GM18873 (cell line): ENCODE measurements around the gene MAST4.

Experiments used
- ATAC-seq: cut with Tn5 transposase; IDR thresholded peaks from one replicate; pipeline ENCODE4 v1.9.1; 2021; ENCODE audit warnings: mild to moderate bottlenecking, moderate library complexity, moderate number of reproducible peaks; ENCODE audit not compliant: unreplicated experiment, low FRiP score

The MAST4 gene

DNA sequence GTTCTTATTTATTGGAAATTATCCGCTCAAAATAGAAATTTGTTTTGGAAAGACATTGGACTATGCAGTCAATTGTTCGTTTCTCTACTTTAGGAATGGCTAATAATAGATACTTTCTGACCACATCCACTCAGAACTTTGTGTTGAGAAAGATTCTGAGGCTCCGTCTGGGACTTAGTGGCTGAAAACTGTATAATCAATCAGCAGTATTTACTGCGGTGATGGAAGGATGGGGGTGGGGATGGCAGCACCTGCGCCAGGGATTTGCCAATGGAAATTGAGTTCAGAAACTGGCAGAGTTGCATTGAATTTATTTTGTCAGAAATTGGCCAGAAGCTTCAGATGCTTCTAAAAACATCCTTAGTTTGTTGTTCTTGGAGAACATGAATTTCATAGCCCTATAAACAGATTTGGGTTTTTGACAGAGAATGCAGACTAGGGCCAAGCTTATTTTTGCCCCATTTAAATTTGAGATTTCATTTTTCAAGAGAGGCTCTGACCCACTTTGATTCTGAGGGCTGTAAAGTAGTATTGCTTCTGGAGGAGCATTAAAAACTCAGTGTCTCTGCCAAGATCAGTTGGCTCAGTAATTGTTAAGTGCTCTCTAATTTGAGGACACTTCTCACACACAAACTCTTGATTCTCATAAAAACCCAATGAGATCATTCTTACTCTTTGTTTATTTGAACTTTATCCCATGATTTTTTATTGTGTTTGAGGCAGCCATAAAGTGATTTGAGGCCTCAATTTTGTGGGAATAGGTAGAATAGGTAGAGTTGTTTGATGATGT lies 385.3 kb downstream of the MAST4 start:
- no peak for ATAC-seq

DNA sequence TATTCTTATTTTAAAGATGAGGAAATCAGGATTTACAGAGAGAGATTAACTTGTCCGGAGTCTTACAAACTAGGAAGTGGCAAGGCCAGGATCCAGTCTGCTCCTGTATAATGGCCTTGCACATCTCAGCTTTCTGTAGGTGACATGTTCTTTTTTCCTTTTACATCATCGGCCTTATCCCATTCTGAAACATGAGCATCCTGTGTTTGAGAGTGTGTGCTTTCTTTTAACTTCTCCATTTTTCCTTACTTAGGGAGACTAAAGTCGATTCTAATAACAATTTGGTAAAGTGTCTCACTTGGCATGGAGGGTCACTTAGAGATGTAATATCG lies 385.8 kb downstream of the MAST4 start:
- ATAC-seq, result no peak

DNA sequence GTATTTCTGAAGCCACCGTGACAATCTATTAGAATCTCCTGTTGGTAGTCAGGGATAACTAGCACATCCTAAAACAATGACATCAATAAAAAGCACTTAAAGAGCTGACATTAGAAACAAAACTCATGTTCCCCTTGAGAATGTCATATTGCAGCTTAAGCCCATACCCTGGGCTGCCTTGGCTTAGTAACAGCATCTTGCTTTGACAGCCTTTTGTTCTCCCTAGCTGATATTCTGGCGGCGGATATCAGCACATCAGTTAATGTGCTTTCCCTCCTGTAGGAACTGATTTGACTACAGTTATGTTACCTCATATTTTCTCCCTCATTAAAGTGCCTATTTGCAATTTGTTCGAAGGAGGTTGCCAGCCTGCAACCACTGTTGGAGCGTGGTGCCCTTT lies 386.3 kb downstream of the MAST4 start:
- no peak for ATAC-seq

DNA sequence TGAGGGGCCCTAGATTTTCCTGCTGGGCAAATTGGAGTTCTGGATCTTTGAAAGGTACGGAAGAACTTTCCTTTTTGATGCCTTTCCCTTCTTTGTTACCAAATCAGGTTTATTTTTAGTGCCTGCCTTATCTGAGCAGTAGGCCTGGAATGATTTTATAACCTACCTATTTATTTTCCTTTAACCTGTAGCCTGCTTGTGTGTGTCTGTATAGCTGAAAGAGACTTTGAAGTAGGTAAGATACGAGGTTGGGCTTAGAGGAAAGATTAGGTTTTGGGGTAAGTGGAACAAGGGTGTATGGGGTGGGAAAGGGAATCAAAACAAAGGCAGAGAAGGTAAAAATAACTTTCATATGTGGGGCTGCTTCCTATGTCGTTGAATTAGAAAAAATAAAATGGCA lies 389.2 kb downstream of the MAST4 start:
- ATAC-seq, result no peak

DNA sequence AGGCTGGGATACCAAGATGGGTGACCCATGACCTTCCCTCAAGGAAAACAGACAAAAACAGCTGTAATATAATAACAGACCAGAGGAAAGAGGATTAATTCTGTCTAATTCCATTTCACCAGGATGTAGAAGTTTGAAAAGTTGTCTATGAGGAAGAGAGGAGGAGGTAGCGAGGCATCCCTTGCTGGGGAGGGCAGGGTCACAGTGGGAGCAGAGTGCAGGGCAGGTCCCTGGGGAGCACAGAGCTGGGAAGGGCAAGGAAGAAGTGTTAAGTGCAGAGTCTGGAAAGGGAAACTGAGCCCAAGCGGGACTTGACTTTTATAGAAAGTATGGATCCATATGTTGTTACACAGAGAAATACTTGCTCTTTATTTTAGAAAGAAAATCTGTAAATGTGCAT lies 389.8 kb downstream of the MAST4 start:
- ATAC-seq, result no peak

DNA sequence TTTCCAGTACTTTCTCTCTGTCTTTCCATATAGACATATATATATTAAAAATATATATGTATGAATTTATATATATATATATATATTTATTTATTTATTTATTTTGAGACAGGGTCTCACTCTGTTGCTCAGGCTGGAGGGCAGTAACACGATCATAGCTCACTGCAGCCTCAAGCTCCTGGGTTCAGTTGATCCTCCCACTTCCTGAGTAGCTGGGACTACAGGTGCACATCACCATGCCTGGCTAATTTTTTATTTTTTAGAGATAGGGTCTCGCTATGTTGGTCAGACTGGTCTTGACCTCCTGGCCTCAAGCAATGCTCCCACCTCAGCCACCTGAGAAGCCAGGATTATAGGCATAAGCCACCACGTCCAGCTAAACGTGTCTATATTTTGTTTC lies 390.3 kb downstream of the MAST4 start:
- no peak for ATAC-seq

DNA sequence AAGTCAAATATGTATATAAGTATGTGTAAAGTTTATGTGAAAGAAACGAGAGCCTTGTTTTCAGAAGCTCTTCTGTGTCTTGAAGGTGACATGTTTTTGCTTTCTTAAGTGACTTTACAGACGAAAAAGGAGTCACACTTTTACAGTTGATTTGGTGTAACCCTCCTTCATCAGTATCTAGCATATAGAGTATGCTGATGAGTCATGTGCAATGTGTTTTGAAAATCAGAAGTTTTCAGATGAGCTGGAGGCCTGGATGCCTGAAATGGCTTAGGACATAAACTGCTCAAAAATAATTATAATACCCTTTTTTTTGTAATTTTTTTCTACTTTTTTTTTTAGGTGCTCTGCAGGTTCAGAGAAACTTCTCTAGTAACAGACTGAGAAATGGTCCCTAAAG lies 390.9 kb downstream of the MAST4 start:
- no peak for ATAC-seq

DNA sequence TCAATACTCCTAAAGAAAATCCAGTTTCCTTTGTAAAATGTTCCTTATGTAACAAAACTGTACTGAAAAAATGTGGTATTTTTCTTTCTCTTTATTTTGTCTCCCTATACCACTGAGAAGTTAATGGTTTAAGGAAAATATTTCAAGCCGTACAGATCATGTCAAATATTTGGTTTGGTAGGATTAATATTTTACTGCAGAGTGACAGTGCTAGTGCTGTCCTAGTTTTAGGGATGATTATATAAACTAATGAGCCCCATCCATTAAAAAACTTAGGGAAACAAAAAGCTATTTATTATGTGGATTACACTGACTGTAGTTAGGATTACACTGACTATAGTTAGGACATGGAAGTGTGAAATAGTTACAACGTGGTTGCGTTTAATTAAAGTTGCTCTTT lies 391.3 kb downstream of the MAST4 start:
- no peak for ATAC-seq

DNA sequence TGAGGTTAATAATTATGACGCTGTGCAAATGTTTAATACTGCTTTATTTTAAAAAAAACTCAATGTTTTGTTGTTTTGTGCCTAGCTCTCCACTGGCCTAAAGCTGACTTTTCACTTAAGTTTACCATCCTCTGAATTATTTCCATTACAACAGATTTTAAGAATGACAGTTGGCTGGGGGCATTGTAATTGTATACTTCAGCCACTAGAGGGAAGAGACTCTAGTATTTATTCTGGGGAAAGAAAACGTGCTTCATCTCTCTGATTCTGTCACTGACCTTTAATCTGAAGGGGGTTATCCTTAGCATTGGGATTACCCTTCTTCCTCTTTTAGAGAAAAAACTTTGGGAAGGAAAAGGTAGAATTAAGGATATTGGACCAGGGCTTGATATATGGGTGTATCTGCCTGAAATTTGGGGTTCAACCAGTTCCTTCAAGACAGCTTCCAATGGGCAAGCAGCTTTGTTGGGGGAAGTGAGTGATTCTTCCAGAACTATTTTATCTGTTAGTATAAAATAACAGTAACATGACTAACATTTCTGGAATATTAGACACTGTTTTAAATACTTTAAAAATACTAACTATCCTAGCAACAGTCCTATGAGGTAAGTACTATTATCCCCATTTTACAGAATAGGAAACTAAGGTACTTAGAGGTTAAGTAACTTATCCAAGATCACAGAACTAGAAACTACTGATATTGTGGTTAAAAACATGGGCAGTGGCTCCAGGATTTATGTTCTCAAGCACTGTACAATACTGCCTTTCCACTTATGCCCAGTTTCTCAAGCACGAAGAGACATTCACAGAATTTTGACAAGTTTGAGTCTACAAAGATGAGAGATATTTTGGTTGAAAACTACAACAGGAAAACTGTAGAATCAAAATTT lies 392.0 kb downstream of the MAST4 start:
- no peak for ATAC-seq

DNA sequence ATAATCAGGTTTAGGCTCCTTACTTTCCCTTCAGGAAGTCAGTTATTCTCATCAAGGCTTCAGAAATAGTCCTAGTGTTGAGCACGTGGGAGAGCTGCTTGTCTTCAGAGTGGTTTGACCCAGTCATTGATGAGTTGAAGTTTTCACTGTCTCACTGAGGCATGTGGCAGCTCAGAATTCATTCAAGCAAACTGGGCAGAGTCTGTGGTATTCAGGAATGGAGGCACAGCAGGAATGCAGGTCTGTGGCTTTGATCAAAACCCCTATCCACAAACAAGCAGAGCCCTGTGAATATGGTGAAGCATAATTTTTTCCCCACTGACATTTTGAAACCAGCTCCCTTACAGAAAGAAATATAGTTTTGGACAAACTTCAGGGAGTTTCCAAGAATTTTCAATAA lies 393.1 kb downstream of the MAST4 start:
- ATAC-seq, result no peak

DNA sequence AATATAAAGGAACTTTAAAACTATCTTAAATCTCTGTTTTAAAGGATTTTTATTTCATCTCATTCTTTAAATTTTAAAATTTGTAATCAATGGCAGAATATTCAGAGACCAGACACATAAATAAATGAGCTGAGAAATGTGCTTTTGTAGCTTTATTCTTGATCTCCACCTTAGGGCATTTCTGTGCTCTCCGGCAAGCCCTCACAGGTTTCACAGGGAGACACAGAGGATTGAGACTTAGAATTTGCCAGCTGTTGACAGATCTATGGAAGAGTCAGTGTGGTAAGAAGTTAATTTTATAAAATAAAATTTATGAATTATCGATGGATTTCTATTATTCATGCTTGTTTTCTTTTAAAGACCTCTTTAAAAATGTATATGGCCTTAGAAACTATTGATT lies 393.6 kb downstream of the MAST4 start:
- no peak for ATAC-seq

DNA sequence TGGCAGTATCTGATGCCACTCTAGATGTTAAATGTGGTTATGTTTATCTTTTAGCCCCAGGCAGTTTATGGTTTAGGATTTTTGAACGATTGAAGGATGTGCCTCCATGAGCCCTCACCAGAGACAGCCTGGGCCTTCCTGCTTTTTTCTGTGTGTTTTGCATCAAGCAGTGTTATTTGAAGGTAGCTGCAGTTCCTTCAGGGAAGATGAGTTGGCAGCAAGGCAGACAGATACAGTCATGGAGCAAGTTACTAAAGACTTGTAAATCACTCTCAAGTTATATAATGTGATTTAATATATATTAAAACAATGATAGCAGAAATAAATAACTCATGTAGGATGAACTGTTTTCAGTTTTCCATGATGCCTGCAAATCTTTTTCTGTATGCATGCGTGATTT lies 395.6 kb downstream of the MAST4 start:
- ATAC-seq, result no peak

DNA sequence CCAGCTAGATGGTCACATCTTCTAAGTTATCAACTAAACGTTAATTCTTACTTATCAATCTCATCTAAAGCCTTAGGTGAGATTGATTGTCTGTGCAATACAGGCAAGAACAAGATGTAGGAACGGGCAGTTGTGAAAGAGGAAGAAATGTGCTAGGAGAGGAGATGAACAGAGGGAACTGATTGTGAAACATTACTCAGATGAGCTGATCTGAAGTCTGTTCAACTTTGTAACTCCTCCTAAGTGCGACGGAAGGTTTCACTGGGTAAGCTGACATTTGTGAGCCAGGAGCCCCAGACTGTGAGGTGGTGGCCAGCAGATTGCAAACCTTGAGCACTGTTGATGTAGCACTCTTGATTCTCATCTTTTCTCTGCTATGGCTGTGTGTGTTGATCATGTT lies 396.4 kb downstream of the MAST4 start:
- no peak for ATAC-seq

DNA sequence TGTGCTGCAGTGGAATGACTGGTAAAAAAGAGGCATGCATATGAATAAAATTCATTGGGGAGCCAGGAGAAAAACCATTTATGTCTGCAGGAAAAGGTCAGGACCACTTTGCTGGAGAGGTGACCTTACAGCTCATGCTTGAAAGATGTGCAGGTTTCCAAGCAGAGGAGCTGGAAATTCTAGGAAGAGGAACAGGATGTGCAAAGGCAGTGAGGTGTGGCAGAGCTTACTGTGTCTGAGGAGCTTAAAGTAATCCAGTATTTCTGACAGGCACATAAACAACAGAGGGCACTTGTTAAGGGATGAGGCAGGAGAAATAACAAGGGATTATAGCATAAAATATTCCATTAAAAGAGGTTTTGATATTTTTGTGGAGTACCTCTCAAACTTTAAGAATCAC lies 397.3 kb downstream of the MAST4 start:
- ATAC-seq, result no peak

DNA sequence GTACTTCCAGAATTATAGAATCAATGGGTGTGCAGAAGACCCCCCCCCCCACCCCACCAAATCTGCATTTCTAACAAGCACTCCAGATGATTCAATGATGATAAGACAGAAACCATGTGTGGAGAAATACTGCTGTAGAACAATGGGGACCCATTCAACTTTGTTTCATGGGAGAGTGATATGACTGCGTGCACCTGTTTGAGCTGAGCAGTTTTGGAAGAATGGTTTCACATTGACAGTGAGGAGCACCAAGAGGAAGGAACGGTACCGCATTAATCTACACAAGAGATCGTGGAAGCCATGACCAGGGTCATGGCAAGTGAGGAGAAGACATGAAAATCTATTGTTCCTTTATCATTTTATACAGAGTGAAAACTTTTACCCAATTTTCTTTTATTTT lies 397.7 kb downstream of the MAST4 start:
- ATAC-seq, result no peak

DNA sequence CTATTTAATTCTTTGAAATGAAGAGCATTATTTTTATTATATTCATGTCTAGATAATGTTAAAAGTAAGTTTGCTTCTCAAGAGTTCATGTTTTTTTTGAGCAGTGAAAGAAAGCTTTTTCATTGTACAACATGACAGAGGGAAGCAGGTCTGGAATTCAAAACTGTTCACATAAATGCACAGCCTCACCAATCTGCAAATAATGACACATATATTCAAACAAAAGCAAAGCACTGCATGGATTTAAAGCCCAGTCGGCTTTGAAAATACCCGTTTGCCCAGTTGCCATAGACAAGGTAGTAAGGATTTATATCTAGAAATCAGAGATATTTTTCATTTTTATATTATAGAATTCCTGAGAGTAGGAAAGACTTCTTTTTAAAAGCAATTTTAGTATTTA lies 398.6 kb downstream of the MAST4 start:
- no peak for ATAC-seq

DNA sequence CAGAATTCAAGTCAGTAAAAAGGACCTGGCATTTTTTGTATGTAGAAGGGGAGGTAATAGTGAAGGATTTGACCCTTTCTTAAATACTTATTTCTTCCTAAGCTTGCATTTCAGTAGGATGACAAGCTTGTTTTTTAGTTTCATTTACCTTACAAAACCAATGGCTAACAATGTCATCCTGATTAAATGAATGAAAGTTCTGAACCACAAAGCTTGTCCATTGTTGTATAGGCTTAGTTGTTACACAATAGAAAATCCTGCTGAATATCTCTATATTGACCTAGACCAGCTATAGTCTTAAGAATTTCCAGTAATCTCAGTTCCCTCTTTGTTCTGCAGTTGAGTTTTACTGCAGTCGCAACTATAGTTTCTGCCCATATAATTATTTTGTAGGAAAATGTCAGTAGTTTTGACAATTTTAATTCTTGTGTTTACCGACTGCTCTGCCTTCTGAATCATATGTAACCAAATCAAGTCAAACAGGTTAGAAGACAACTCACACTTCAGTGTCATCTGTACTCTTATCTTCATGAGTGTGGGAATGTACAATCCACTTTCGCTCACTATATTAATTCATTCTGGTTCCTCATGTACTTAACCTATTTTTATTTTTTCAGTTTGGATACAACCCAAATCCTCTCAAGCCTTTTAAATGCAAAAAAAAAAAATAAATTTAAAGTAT lies 404.7 kb downstream of the MAST4 start:
- no peak for ATAC-seq

DNA sequence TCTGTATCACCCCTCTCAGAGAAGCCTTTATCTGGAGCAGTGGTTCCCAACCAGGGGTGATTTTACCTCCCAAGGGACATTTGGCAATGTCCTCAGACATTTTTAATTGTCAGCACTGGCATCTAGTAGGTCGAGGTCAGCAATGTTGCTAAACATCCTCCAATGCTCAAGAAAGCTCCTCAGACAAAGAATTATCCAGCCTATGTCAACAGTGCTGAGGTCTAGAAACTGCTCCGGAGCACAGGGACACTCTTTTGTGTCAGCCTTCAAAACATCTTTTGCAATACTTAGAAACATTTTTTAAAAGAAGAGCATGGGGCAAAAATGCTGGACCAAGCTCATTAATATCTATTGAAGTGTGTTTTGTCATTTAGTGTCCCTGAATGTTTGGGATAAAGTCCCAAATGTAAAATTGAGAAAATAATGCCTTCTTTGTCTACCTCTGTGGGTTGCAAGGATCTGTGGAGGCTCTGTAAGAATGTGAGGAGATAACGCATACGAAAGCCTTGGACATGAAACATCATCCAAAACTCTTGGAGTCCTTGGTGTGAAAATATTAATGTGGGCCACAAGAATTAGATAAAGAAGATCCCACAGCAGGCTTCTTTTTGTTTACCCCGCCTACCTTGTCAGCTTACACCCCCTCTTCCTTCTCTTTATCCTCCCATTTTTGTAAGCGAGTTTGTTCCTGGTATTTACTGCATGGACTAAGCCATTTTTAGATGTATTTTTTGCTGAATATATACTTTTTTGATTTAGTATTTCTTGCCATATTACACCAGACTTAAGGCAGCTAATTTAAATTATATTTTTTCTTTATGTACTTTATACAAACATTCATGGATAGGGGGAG lies 406.9 kb downstream of the MAST4 start:
- ATAC-seq, result no peak

DNA sequence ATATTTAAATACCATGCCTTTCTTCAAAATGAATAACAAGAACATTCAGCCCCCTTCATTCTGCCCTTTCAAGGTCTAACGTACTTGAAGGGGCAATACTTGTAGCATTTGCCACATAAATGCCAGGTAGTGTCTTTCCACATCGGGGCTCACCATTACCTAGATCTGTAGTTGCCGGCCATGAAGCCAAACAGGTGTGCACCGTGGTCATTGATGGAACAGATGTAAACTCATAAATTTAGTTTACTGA lies 407.4 kb downstream of the MAST4 start:
- ATAC-seq, result no peak

DNA sequence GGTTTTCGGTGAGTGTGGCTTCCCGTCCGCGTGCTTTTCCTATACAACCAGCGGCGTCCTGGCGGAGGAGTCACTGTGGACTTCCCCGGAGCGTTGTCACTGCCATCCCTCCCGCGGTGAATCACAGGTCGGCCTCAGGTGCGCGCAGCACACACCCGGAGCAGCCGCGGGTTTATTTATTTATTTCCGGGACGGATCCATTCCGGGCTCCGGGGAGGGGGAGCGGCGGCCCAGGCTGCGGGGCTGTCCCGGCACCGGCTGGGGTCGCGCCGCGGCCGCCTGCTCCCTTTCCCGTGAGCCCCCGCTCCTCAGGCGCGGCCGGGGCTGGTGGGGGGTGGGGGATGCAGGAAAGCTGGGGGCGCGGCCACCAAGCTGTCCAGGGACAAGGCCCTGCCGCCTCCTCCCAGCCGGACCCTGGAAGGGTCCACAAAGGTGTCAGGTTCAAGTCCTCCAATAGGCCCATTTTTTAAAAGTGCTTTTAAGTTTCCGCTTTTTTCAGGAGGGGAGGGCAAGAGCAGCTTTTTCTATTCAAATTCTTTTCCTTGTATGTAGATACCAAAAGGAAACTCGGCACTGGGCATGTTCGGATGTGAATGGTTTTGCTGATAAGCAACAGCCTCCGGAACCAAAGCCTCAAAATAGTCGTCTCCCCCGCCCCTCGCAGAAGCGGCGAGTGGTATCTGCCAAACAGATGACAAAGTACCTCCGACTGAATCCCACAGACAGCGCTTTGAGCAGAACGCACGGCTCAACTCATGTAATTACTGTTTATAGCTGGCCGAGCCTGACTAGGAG lies 407.9 kb downstream of the MAST4 start:
- ATAC-seq, result peak; percentile 49
